GM12878 (cell line): ENCODE data around the gene SPDYE1. TPM values are rescaled to one million over a fixed set of nuclear protein-coding genes. Genes with fewer than 3 reads are reported as not detected.

Experiments used
- ATAC-seq: fragments of 200-7000 bp; cut with Tn5 transposase; 3 replicates; pipeline ENCODE4 v1.9.1; 2020; ENCODE audit warnings: mild to moderate bottlenecking, moderate library complexity
- BruUV-seq: library from RNA; stranded (reverse); fragments of 400-500 nt; replicated peaks from 2 replicates; lab custom pipeline; 2021; lab: Mats Ljungman, UMichigan
- CTCF ChIA-PET: fragments of 300-600 bp; sonication (Branson Sonifier 250); formaldehyde crosslinking; extraction: SDS; loops from one replicate; lab custom pipeline; 2021; ENCODE audit warnings: inconsistent platforms; lab: Yijun Ruan, JAX
- POLR2A ChIA-PET: fragments of 350-600 bp; formaldehyde crosslinking; extraction: SDS; loops from one replicate; lab custom pipeline; 2021; ENCODE audit warnings: inconsistent platforms; lab: Charles Lee
- RAD21 ChIA-PET: fragments of 300-600 bp; sonication (Branson Sonifier 250); formaldehyde crosslinking; loops from one replicate; lab custom pipeline; 2023; ENCODE audit warnings: antibody characterized with exemption; ENCODE audit not compliant: unreplicated experiment; lab: Charles Lee
- SMC1A ChIA-PET: fragments of 300-600 bp; sonication (Branson Sonifier 250); formaldehyde crosslinking; loops from one replicate; lab custom pipeline; 2023; ENCODE audit not compliant: unreplicated experiment, uncharacterized antibody; lab: Charles Lee
- DNase-seq: peaks from one replicate; pipeline ENCODE4 v3.0.0-alpha.2; 2011; ENCODE audit warnings: low read depth, low spot score
- FAIRE-seq: peaks from 3 replicates; lab custom pipeline; 2011; peaks lifted over from hg19 to GRCh38; lab: Jason Lieb, UNC
- H2AFZ ChIP-seq: 2 replicates; pipeline ENCODE4 v1.6.0; 2011; ENCODE audit warnings: low read depth, low read length, control low read depth; ENCODE audit not compliant: control insufficient read depth
- H3K27ac ChIP-seq: 2 replicates; pipeline ENCODE4 v1.5.1; 2011; ENCODE audit warnings: control low read depth; ENCODE audit not compliant: control insufficient read depth, insufficient read depth
- H3K27me3 ChIP-seq, 2 experiments: replicated peaks in 1 of 2; 2 replicates each; pipeline versions ENCODE4 v1.6.0 to v1.6.1; 2011; ENCODE audit warnings: low read length in 1 of 2; ENCODE audit not compliant: control insufficient read depth in 2 of 2, insufficient read depth in 2 of 2
- H3K36me3 ChIP-seq, 2 experiments: 2 replicates each; pipeline ENCODE4 v1.5.1; 2011; ENCODE audit warnings: low read length in 1 of 2; ENCODE audit not compliant: control insufficient read depth in 2 of 2, insufficient read depth in 2 of 2
- H3K4me1 ChIP-seq: 2 replicates; pipeline ENCODE4 v1.6.1; 2011; ENCODE audit warnings: mild to moderate bottlenecking, low read length, moderate library complexity, mixed read lengths; ENCODE audit not compliant: control insufficient read depth, insufficient read depth
- H3K4me2 ChIP-seq: 2 replicates; pipeline ENCODE4 v1.6.0; 2011; ENCODE audit warnings: control low read depth; ENCODE audit not compliant: control insufficient read depth, insufficient read depth
- H3K4me3 ChIP-seq: fragments of 200-600 bp; sonication (generic); 2 replicates; pipeline ENCODE4 v1.5.1; 2016
- H3K79me2 ChIP-seq: 2 replicates; pipeline ENCODE4 v1.6.0; 2011; ENCODE audit warnings: low read length; ENCODE audit not compliant: control insufficient read depth, insufficient read depth
- H3K9ac ChIP-seq: 2 replicates; pipeline ENCODE4 v1.8.0; 2011; ENCODE audit warnings: low read length, control low read depth, mixed read lengths; ENCODE audit not compliant: control insufficient read depth, insufficient read depth
- H3K9me3 ChIP-seq: replicated peaks from 3 replicates; pipeline ENCODE4 v1.5.1; 2011; ENCODE audit warnings: mild to moderate bottlenecking, low read length; ENCODE audit not compliant: control insufficient read depth, insufficient read depth
- H4K20me1 ChIP-seq: 2 replicates; pipeline ENCODE4 v1.6.0; 2011; ENCODE audit not compliant: control insufficient read depth, insufficient read depth
- BACH1 ChIP-seq: fragments of 450-650 bp; IDR thresholded peaks from 2 replicates; pipeline ENCODE4 v1.6.1; 2017; ENCODE audit warnings: mild to moderate bottlenecking, borderline replicate concordance
- GABPA ChIP-seq: IDR thresholded peaks from 2 replicates; pipeline ENCODE4 v1.6.1; 2014; ENCODE audit warnings: antibody characterized with exemption, low read depth, mild to moderate bottlenecking, inconsistent platforms
- NR2C2 ChIP-seq: IDR thresholded peaks from 2 replicates; pipeline ENCODE4 v1.6.1; 2011; ENCODE audit warnings: borderline replicate concordance, low read depth; ENCODE audit not compliant: control insufficient read depth, insufficient read length
- POLR2A ChIP-seq: IDR thresholded peaks from 2 replicates; pipeline ENCODE4 v1.6.1; 2011; ENCODE audit warnings: low read depth, mild to moderate bottlenecking, low read length
- POLR2AphosphoS2 ChIP-seq: IDR thresholded peaks from 2 replicates; pipeline ENCODE4 v1.6.1; 2011; ENCODE audit warnings: low read depth, mild to moderate bottlenecking, low read length, improper control_type of control experiment, moderate library complexity
- RFX5 ChIP-seq: IDR thresholded peaks from 2 replicates; pipeline ENCODE4 v1.6.1; 2011; ENCODE audit warnings: low read depth, low read length, improper control_type of control experiment
- STAT3 ChIP-seq: IDR thresholded peaks from 2 replicates; pipeline ENCODE4 v1.6.1; 2011; ENCODE audit warnings: low read depth, low read length, improper control_type of control experiment
- SUZ12 ChIP-seq: fragments of 200-600 bp; sonication (generic); IDR thresholded peaks from one replicate; pipeline ENCODE4 v1.6.1; 2018; ENCODE audit warnings: antibody characterized with exemption, mild to moderate bottlenecking; ENCODE audit not compliant: unreplicated experiment
- WGBS: methylation state at CpG from one replicate; pipeline ENCODE4 v1.1.6; 2016; ENCODE audit warnings: low lambda C conversion rate; ENCODE audit not compliant: insufficient replicate concordance, insufficient coverage; ENCODE audit errors: missing lambda C conversion rate; 5-methylcytosine and 5-hydroxymethylcytosine counted together
- in situ Hi-C: fragments of 300-500 bp; cut with MboI; formaldehyde crosslinking; loops from 9 replicates; pipeline ENCODE4 v1.14.3; 2018; ENCODE audit warnings: mixed read lengths
- intact Hi-C: fragments of 100-400 bp; cut with micrococcal nuclease; formaldehyde crosslinking; loops from one replicate; pipeline ENCODE4 v1.14.2; 2022; ENCODE audit not compliant: unreplicated experiment
- polyA plus RNA-seq, 11 experiments: library from polyadenylated mRNA; depleted of rRNA in 4 of 11; unstranded in 6 of 11; stranded (reverse) in 5 of 11; fragments of >200 nt; fragmentation: Nextera tagmentation in 4 of 11; fragmentation: Illumina TruSeq in 1 of 11; extraction: Ambion mirVana in 4 of 11; extraction: Trizol in 1 of 11; gene quantifications; 1 replicate in 1 of 11; 2 replicates in 10 of 11; pipeline versions ENCODE4 v1.2.1 to v1.2.3, GENCODE V29; 2011 to 2016; ENCODE audit warnings: inconsistent platforms in 2 of 11, missing spikeins in 2 of 11, low read depth in 1 of 11
- total RNA-seq, 4 experiments: library from RNA; depleted of rRNA in 3 of 4; stranded (reverse); fragments of >200 nt in 3 of 4; fragmentation: Illumina TruSeq in 1 of 4; extraction: Trizol in 1 of 4; gene quantifications; 2 replicates each; pipeline versions ENCODE4 v1.2.1 to v1.2.3, GENCODE V29; 2013 to 2021
- TF ChIP-seq, protein P1 (sequence below): IDR thresholded peaks from 2 replicates; pipeline ENCODE4 v1.6.1; 2011; ENCODE audit warnings: borderline replicate concordance, low read depth, mild to moderate bottlenecking, moderate library complexity, low read length; ENCODE audit not compliant: insufficient read depth, poor library complexity, severe bottlenecking

The SPDYE1 gene
- total and polyA plus RNA-seq, 10 of the 15 experiments (the other 5 are each of a cell fraction or from before 2014, with no cell fraction given): 0.04 to 1.3 (median 0.07) TPM; not detected in 3

DNA sequence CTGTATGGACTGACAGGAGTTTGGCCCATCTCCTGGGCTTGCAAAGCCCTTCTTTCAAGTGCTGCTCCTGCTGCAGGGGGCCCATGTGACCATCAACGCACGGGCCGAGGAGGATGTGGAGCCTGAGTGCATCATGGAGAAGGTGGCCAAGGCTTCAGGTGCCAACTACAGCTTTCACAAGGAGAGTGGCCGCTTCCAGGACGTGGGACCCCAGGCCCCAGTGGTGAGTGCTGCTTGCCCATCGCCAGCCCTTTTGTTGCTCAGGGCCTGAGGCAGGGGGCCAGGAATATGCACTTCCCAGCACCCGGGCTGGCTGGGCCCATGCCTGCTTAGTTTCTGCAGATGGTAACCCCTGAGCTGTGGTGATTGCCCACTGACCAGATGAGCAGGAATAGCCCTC, 59.0 kb downstream of the SPDYE1 start:
- ChIA-PET CTCF (no interaction called here), SMC1A (interaction anchor here (0.6 kb wide), 1 partner anchor 313 kb away, joined by 3 read pairs; no protein-coding TSS in a partner anchor), POLR2A (no interaction called here), RAD21 (no interaction called here)
- Histone ChIP-seq H3K36me3 (peaks cover 40 to 61% of the 10 kb centered on the region in 2 experiments), H3K27ac (no peak overlapping the region), H3K9ac (no peak overlapping the region), H3K4me2 (no peak overlapping the region), H2AFZ (no peak overlapping the region), H4K20me1 (peaks cover 3% of the 10 kb centered on the region; the same call in 1 of the 2 replicates), H3K4me3 (no peak overlapping the region), H3K79me2 (no peaks in the 10 kb centered on the region), H3K4me1 (peaks cover 24% of the 10 kb centered on the region), H3K27me3 (no peaks in the 10 kb centered on the region), H3K9me3 (no peaks in the 10 kb centered on the region; the same call in 2 of the 3 replicates)
- in situ Hi-C loops: no loop called here
- no TSS peak for BruUV-seq
- intact Hi-C loops: no loop called here
- ATAC-seq (no peak), DNase-seq (no peak), FAIRE-seq (no peak)
- TF ChIP-seq POLR2A: peak; percentile 32
- no peak for TF ChIP-seq SUZ12
- 100% methylated on average over 7 of the region's 7 CpGs for WGBS

DNA sequence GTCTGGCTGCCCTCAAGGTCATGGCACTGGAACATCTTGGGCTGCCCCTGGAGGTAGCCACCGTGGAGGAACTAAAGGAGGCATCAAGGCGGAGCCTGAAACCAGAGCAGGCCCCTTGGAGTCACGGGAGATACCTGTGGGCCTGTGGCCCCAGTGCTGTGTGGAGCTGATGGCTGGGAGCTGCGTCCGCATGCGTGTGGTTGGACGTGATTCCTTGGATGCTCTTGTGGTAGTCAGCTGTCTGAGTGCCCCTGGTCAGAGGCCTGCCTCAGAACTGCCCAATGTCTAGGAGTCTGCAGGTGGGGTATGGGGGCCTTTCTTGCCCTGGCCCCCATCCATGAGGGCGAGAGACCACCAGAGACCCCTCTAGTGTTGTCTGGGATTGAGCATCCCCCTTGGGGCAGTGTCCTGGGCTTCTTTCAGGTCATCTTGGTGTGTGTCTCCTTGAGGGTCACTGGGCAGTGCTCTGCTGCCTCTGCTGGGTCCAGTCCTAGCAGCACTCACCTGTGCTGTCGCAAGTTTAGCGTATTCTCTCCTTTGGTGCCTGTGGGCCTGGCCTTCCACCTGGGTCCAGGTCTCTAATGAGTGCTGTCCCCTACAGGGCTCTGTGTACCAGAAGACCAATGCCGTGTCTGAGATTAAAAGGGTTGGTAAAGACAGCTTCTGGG, 59.6 kb downstream of the SPDYE1 start:
- H3K27me3 ChIP-seq: no peaks in the 10 kb centered on the region
- peaks cover 3% of the 10 kb centered on the region; the same call in 1 of the 2 replicates for H4K20me1 ChIP-seq
- TF ChIP-seq STAT3 (no peak), BACH1 (no peak), GABPA (no peak), POLR2AphosphoS2 (no peak), RFX5 (no peak), NR2C2 (no peak)
- TF ChIP-seq, protein P1, sequence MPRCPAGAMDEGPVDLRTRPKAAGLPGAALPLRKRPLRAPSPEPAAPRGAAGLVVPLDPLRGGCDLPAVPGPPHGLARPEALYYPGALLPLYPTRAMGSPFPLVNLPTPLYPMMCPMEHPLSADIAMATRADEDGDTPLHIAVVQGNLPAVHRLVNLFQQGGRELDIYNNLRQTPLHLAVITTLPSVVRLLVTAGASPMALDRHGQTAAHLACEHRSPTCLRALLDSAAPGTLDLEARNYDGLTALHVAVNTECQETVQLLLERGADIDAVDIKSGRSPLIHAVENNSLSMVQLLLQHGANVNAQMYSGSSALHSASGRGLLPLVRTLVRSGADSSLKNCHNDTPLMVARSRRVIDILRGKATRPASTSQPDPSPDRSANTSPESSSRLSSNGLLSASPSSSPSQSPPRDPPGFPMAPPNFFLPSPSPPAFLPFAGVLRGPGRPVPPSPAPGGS: no peak
- WGBS: 90% methylated on average over 11 of the region's 11 CpGs
- intact Hi-C loops (no loop called here), in situ Hi-C loops (no loop called here)
- peaks cover 24% of the 10 kb centered on the region for H3K4me1 ChIP-seq
- no peaks in the 10 kb centered on the region for H3K79me2 ChIP-seq
- CTCF ChIA-PET: no interaction called here
- FAIRE-seq: no peak
- ATAC-seq: no peak
- RAD21 ChIA-PET: no interaction called here
- H3K4me3 ChIP-seq: no peak overlapping the region
- POLR2A ChIA-PET: no interaction called here
- H3K9ac ChIP-seq: no peak overlapping the region
- H2AFZ ChIP-seq: no peak overlapping the region
- no peaks in the 10 kb centered on the region; the same call in 2 of the 3 replicates for H3K9me3 ChIP-seq
- peaks cover 45 to 63% of the 10 kb centered on the region in 2 experiments for H3K36me3 ChIP-seq
- DNase-seq: no peak
- H3K27ac ChIP-seq: no peak overlapping the region
- no peak overlapping the region for H3K4me2 ChIP-seq
- no TSS peak for BruUV-seq
- SMC1A ChIA-PET: interaction anchor here (1.8 kb wide), 1 partner anchor 13 kb away, joined by 6 read pairs; the partner anchor contains the start of gene DBNL
